ENCODE measurements around the gene ZC3H4.

ZC3H4 gene

DNA sequence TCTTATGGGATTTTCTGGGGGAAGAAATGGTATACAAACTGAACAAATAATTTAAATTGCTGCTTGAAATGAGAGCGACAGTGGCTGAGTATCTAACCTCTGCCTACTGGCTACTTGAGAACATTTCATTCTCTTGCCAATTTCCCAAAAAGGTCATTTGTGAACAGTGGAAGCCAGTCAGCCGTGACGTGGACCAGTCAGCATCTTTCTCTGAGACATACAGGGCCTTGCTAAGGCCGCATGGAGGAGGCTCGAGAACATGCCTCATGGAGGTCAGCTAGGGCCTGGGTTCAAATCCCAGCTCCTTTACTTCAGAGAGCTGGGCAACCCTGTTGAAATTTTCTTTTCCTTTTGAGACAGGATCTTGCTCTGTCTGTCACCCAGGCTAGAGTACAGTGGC is 20.3 kb downstream of the ZC3H4 start:
- H2BK12ac ChIP-seq (ENCODE audit: low read length): no peak overlapping the region
- no peak overlapping the region for H3K4ac ChIP-seq (ENCODE audit: low read length)
- H2AK5ac ChIP-seq (ENCODE audit: low read depth, low read length): no peak overlapping the region
- H3K36me3 ChIP-seq (replicated peaks in 1 of 2; ENCODE audit: control insufficient read depth in 2 of 2, insufficient read depth in 2 of 2, low read length in 2 of 2): peaks cover 26 to 91% of the 10 kb centered on the region in 2 donors
- no peak overlapping the region for H2BK120ac ChIP-seq (ENCODE audit: low read depth, low read length)
- no peak overlapping the region for H4K8ac ChIP-seq (ENCODE audit: low read depth, low read length)
- H2BK15ac ChIP-seq (ENCODE audit: low read length): no peak overlapping the region
- H3K27me3 ChIP-seq (ENCODE audit: control insufficient read depth in 3 of 3, insufficient read depth in 3 of 3, low read depth in 1 of 3, low read length in 3 of 3): no peaks in the 10 kb centered on the region
- DNase-seq (ENCODE audit: low spot score): no peak
- no peak overlapping the region for H2AFZ ChIP-seq (ENCODE audit: low read length)
- H3K18ac ChIP-seq (ENCODE audit: low read length): no peak overlapping the region
- H4K91ac ChIP-seq (ENCODE audit: low read depth, low read length, poor library complexity): no peak overlapping the region
- no CpG with 5 or more reads among the region's 5 CpGs for WGBS, 2 donors (ENCODE audit: extremely low coverage in 2 of 2, insufficient read length in 2 of 2, insufficient replicate concordance in 1 of 2)
- no peak overlapping the region for H3K4me2 ChIP-seq (ENCODE audit: insufficient read depth, low read length, poor library complexity, severe bottlenecking)
- no peak overlapping the region for H3K27ac ChIP-seq (replicated peaks; ENCODE audit: low read length)
- no peak overlapping the region for H2BK5ac ChIP-seq (ENCODE audit: low read length)
- no peak overlapping the region for H3K4me3 ChIP-seq (ENCODE audit: low read length in 2 of 2)
- no peak overlapping the region for H3K14ac ChIP-seq (ENCODE audit: low read length)
- H3K9me3 ChIP-seq (replicated peaks in 1 of 2; ENCODE audit: control insufficient read depth in 2 of 2, insufficient read depth in 1 of 2, low read depth in 1 of 2, low read length in 2 of 2): no peaks in the 10 kb centered on the region
- H3K9ac ChIP-seq (ENCODE audit: low read depth, low read length, poor library complexity): no peak overlapping the region
- H3K4me1 ChIP-seq (ENCODE audit: control insufficient read depth in 2 of 2, insufficient read depth in 1 of 2, low read depth in 1 of 2, low read length in 2 of 2): peaks cover 10 to 14% of the 10 kb centered on the region in 2 donors
- no peak overlapping the region for H3K23ac ChIP-seq (ENCODE audit: low read depth, low read length, poor library complexity)
- H3K79me1 ChIP-seq (ENCODE audit: low read depth, low read length): peaks cover 15% of the 10 kb centered on the region

DNA sequence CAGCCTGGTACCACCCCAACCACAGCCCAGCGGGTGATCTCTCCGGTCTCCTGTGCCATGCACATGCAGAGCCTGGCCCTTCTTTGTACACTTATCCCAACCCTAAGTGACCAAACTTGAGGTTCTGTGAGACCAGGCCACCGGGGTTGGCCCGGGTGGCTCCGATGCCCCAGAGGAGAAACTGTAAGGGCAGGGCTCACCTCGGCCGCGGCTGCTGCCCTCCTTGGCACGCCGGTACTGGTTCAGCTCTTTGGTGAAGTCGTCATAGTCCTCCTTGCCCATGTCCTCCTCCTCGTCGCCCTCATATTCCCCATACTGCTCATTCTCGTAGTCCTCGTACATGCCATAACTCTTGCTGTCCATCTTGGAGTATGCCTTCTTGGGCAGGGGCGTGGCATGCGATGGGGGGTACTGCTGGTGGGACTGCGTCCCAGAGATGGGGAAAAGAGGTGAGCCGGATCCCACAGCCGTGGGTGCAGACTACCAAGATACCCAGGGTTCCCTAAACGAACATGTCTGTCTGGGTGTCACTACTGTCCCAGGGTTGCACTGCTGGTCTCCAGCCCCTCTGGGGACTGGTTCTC is 23.7 kb downstream of the ZC3H4 start:
- no peak overlapping the region for H3K23ac ChIP-seq (ENCODE audit: low read depth, low read length, poor library complexity)
- no peak overlapping the region for H2BK15ac ChIP-seq (ENCODE audit: low read length)
- H4K8ac ChIP-seq (ENCODE audit: low read depth, low read length): no peak overlapping the region
- DNase-seq (ENCODE audit: low spot score): no peak
- H3K9ac ChIP-seq (ENCODE audit: low read depth, low read length, poor library complexity): no peak overlapping the region
- no peak overlapping the region for H2AK5ac ChIP-seq (ENCODE audit: low read depth, low read length)
- H3K27ac ChIP-seq (replicated peaks; ENCODE audit: low read length): no peak overlapping the region
- peaks cover 0 to under 1% of the 10 kb centered on the region in 2 donors for H3K4me1 ChIP-seq (ENCODE audit: control insufficient read depth in 2 of 2, insufficient read depth in 1 of 2, low read depth in 1 of 2, low read length in 2 of 2)
- no peak overlapping the region for H3K18ac ChIP-seq (ENCODE audit: low read length)
- no peak overlapping the region for H3K4me2 ChIP-seq (ENCODE audit: insufficient read depth, low read length, poor library complexity, severe bottlenecking)
- H3K14ac ChIP-seq (ENCODE audit: low read length): no peak overlapping the region
- H3K4ac ChIP-seq (ENCODE audit: low read length): no peak overlapping the region
- H3K4me3 ChIP-seq (ENCODE audit: low read length in 2 of 2): no peak overlapping the region
- peaks cover 39 to 93% of the 10 kb centered on the region in 2 donors for H3K36me3 ChIP-seq (replicated peaks in 1 of 2; ENCODE audit: control insufficient read depth in 2 of 2, insufficient read depth in 2 of 2, low read length in 2 of 2)
- H3K79me1 ChIP-seq (ENCODE audit: low read depth, low read length): peaks cover 7% of the 10 kb centered on the region
- no peak overlapping the region for H2BK120ac ChIP-seq (ENCODE audit: low read depth, low read length)
- no peak overlapping the region for H2BK12ac ChIP-seq (ENCODE audit: low read length)
- peaks cover 0 to 3% of the 10 kb centered on the region in 2 donors for H3K9me3 ChIP-seq (replicated peaks in 1 of 2; ENCODE audit: control insufficient read depth in 2 of 2, insufficient read depth in 1 of 2, low read depth in 1 of 2, low read length in 2 of 2)
- peak overlapping the region; percentile 95 for H4K91ac ChIP-seq (ENCODE audit: low read depth, low read length, poor library complexity)
- no peak overlapping the region for H2BK5ac ChIP-seq (ENCODE audit: low read length)
- H2AFZ ChIP-seq (ENCODE audit: low read length): no peak overlapping the region
- H3K27me3 ChIP-seq (ENCODE audit: control insufficient read depth in 3 of 3, insufficient read depth in 3 of 3, low read depth in 1 of 3, low read length in 3 of 3): no peaks in the 10 kb centered on the region
- WGBS, 2 donors (ENCODE audit: extremely low coverage in 2 of 2, insufficient read length in 2 of 2, insufficient replicate concordance in 1 of 2): no CpG with 5 or more reads among the region's 21 CpGs

- Histone ChIP-seq H2BK15ac (ENCODE audit: low read length) (no peak overlapping the region), H3K27ac (replicated peaks; ENCODE audit: low read length) (no peak overlapping the region), H2AK5ac (ENCODE audit: low read depth, low read length) (no peak overlapping the region), H2BK5ac (ENCODE audit: low read length) (no peak overlapping the region), H3K18ac (ENCODE audit: low read length) (no peak overlapping the region), H3K9me3 (replicated peaks in 1 of 2; ENCODE audit: control insufficient read depth in 2 of 2, insufficient read depth in 1 of 2, low read depth in 1 of 2, low read length in 2 of 2) (peaks cover 0 to 3% of the 10 kb centered on the region in 2 donors), H3K23ac (ENCODE audit: low read depth, low read length, poor library complexity) (peak overlapping the region; percentile 44), H3K14ac (ENCODE audit: low read length) (no peak overlapping the region), H3K4ac (ENCODE audit: low read length) (no peak overlapping the region), H3K27me3 (ENCODE audit: control insufficient read depth in 3 of 3, insufficient read depth in 3 of 3, low read depth in 1 of 3, low read length in 3 of 3) (no peaks in the 10 kb centered on the region), H3K4me2 (ENCODE audit: insufficient read depth, low read length, poor library complexity, severe bottlenecking) (no peak overlapping the region), H2BK120ac (ENCODE audit: low read depth, low read length) (no peak overlapping the region), H3K4me1 (ENCODE audit: control insufficient read depth in 2 of 2, insufficient read depth in 1 of 2, low read depth in 1 of 2, low read length in 2 of 2) (no peaks in the 10 kb centered on the region), H2BK12ac (ENCODE audit: low read length) (no peak overlapping the region), H2AFZ (ENCODE audit: low read length) (no peak overlapping the region), H3K36me3 (replicated peaks in 1 of 2; ENCODE audit: control insufficient read depth in 2 of 2, insufficient read depth in 2 of 2, low read length in 2 of 2) (peaks cover 56 to 97% of the 10 kb centered on the region in 2 donors), H3K9ac (ENCODE audit: low read depth, low read length, poor library complexity) (no peak overlapping the region), H4K8ac (ENCODE audit: low read depth, low read length) (no peak overlapping the region), H4K91ac (ENCODE audit: low read depth, low read length, poor library complexity) (no peak overlapping the region), H3K4me3 (ENCODE audit: low read length in 2 of 2) (no peak overlapping the region), H3K79me1 (ENCODE audit: low read depth, low read length) (peaks cover 6% of the 10 kb centered on the region)
- no CpG with 5 or more reads among the region's 17 CpGs for WGBS, 2 donors (ENCODE audit: extremely low coverage in 2 of 2, insufficient read length in 2 of 2, insufficient replicate concordance in 1 of 2)
- no peak for DNase-seq (ENCODE audit: low spot score)
Observed at GRCh38 chr19:47086280-47086679, 27.3 kb downstream of the ZC3H4 start.

- Histone ChIP-seq H3K79me1 (ENCODE audit: low read depth, low read length) (peaks cover 4% of the 10 kb centered on the region), H3K27me3 (ENCODE audit: control insufficient read depth in 3 of 3, insufficient read depth in 3 of 3, low read depth in 1 of 3, low read length in 3 of 3) (no peaks in the 10 kb centered on the region), H3K27ac (replicated peaks; ENCODE audit: low read length) (no peak overlapping the region), H3K4me3 (ENCODE audit: low read length in 2 of 2) (no peak overlapping the region), H4K91ac (ENCODE audit: low read depth, low read length, poor library complexity) (no peak overlapping the region), H3K9ac (ENCODE audit: low read depth, low read length, poor library complexity) (no peak overlapping the region), H3K23ac (ENCODE audit: low read depth, low read length, poor library complexity) (no peak overlapping the region), H4K8ac (ENCODE audit: low read depth, low read length) (no peak overlapping the region), H2AFZ (ENCODE audit: low read length) (no peak overlapping the region), H2BK120ac (ENCODE audit: low read depth, low read length) (no peak overlapping the region), H3K14ac (ENCODE audit: low read length) (no peak overlapping the region), H2BK5ac (ENCODE audit: low read length) (no peak overlapping the region), H3K36me3 (replicated peaks in 1 of 2; ENCODE audit: control insufficient read depth in 2 of 2, insufficient read depth in 2 of 2, low read length in 2 of 2) (peaks cover 52 to 97% of the 10 kb centered on the region in 2 donors), H3K4me1 (ENCODE audit: control insufficient read depth in 2 of 2, insufficient read depth in 1 of 2, low read depth in 1 of 2, low read length in 2 of 2) (no peaks in the 10 kb centered on the region), H3K9me3 (replicated peaks in 1 of 2; ENCODE audit: control insufficient read depth in 2 of 2, insufficient read depth in 1 of 2, low read depth in 1 of 2, low read length in 2 of 2) (peaks cover 0 to 3% of the 10 kb centered on the region in 2 donors), H2AK5ac (ENCODE audit: low read depth, low read length) (no peak overlapping the region), H3K18ac (ENCODE audit: low read length) (no peak overlapping the region), H3K4me2 (ENCODE audit: insufficient read depth, low read length, poor library complexity, severe bottlenecking) (no peak overlapping the region), H2BK12ac (ENCODE audit: low read length) (no peak overlapping the region), H3K4ac (ENCODE audit: low read length) (no peak overlapping the region), H2BK15ac (ENCODE audit: low read length) (no peak overlapping the region)
- no peak for DNase-seq (ENCODE audit: low spot score)
- no CpG with 5 or more reads among the region's 24 CpGs for WGBS, 2 donors (ENCODE audit: extremely low coverage in 2 of 2, insufficient read length in 2 of 2, insufficient replicate concordance in 1 of 2)
Observed at GRCh38 chr19:47084879-47085439, 28.6 kb downstream of the ZC3H4 start.

Data from neuronal stem cell (in vitro differentiated cells).